Heart right ventricle (tissue), 16 donors: Measurements from ENCODE around the gene ANO9. TPM values are rescaled to one million over a fixed set of nuclear protein-coding genes. Genes with fewer than 3 reads are reported as not detected.
"Not testable (repeated sequence)": the region's sequence is repeated elsewhere in the genome, so short reads cannot be mapped to it uniquely, and the experiment has no call there.

Experiments
- ATAC-seq, 8 donors: fragments of 200-7000 bp; cut with Tn5 transposase; one replicate each; pipeline ENCODE4 v1.9.1; 2020; ENCODE audit warnings: mild to moderate bottlenecking in 8 of 8, moderate library complexity in 8 of 8, moderate number of reproducible peaks in 1 of 8
- DNase-seq, 2 donors: peaks; one replicate each; pipeline ENCODE4 v3.0.0-alpha.2; 2020
- H3K27ac ChIP-seq, 10 donors: fragments of 200-600 bp; sonication (generic) in 2 of 10; one replicate each; pipeline versions ENCODE4 v1.5.0 to v1.8.0; 2020 to 2022; ENCODE audit warnings: mild to moderate bottlenecking in 3 of 10
- H3K27me3 ChIP-seq, 7 donors: fragments of 200-600 bp; one replicate each; pipeline ENCODE4 v1.8.0; 2021 to 2022; ENCODE audit warnings: mild to moderate bottlenecking in 2 of 7
- H3K36me3 ChIP-seq, 9 donors: fragments of 200-600 bp; sonication (generic) in 1 of 9; one replicate each; pipeline versions ENCODE4 v1.5.0 to v1.8.0; 2020 to 2022; ENCODE audit warnings: mild to moderate bottlenecking in 2 of 9
- H3K4me1 ChIP-seq, 9 donors: fragments of 200-600 bp; sonication (generic) in 1 of 9; one replicate each; pipeline versions ENCODE4 v1.5.0 to v1.8.0; 2020 to 2022; ENCODE audit warnings: mild to moderate bottlenecking in 4 of 9
- H3K4me3 ChIP-seq, 10 donors: fragments of 200-600 bp; sonication (generic) in 2 of 10; one replicate each; pipeline versions ENCODE4 v1.5.0 to v1.8.0; 2020 to 2022; ENCODE audit warnings: mild to moderate bottlenecking in 7 of 10, moderate library complexity in 2 of 10
- H3K9me3 ChIP-seq, 11 donors: fragments of 200-600 bp in 10 of 11; sonication (generic) in 2 of 11; one replicate each; pipeline versions ENCODE4 v1.5.0 to v1.8.0; 2013 to 2022; ENCODE audit warnings: mild to moderate bottlenecking in 2 of 11, control low read depth in 1 of 11, moderate library complexity in 1 of 11
- CTCF ChIP-seq, 9 donors: fragments of 200-600 bp; sonication (generic) in 2 of 9; IDR thresholded peaks; one replicate each; pipeline versions ENCODE4 v1.5.0 to v1.8.0; 2021 to 2022; ENCODE audit warnings: antibody characterized with exemption in 9 of 9, mild to moderate bottlenecking in 5 of 9, moderate library complexity in 1 of 9
- WGBS, 2 donors: extraction: QIAGEN DNeasy Blood & Tissue Kit; methylation state at CpG; one replicate each; pipeline ENCODE4 v1.1.7; 2013; ENCODE audit warnings: inconsistent platforms in 1 of 2; 5-methylcytosine and 5-hydroxymethylcytosine counted together
- intact Hi-C, 10 donors: fragments of 100-400 bp; cut with DNase I; formaldehyde crosslinking; loops; one replicate each; pipeline versions ENCODE4 v1.11.1 to v1.14.2; 2022
- polyA plus RNA-seq, 2 donors: library from polyadenylated mRNA; stranded (reverse); fragments of 200-250 nt; gene quantifications; one replicate each; pipeline ENCODE4 v1.2.3, GENCODE V29; 2013
- total RNA-seq, 10 donors: library from RNA; stranded (reverse); fragmentation: NEBNext Ultra II Directional in 3 of 10; extraction: Animal tissue kit (Norgen Biotek cat#: 25700) in 3 of 10; gene quantifications; one replicate each; pipeline versions ENCODE4 v1.2.1 to v1.2.4, GENCODE V29; 2021 to 2023
- donor health status: Arrhythmogenic right ventricular cardiomyopathy.
- donor health status: ischemic (EF 13 %, LVEDD 7.1; RV severe dilation, severe dysfunction).
- donor health status: healthy with polysubstance abuse.
- donor health status: DM: no; HTN: yes; CAD: no.
- donor health status: DM: no; HTN: no; CAD: no.
- donor health status: ischemic (EF 25% LVEDD 6.9; RV normal size, moderate dysfunction).
- donor health status: ischemic (EF 25% LVEDD 5.7; RV mildly dilated, moderate dysfunction).
- donor health status: healthy.
- donor health status: DM: yes; HTN: yes; CAD: no.
- donor health status: Ischemic cardiomyopathy.
- donor health status: ischemic (EF 35%, LVEDD 5.7; RV mildly dilated, moderate dysfunction).
- donor health status: nonischemic (EF 11% LVEDD 7.7; RV severe dilation, severe dysfunction).
- donor health status: DM: yes; HTN: yes; CAD: no.
- donor health status: PGD.
- donor health status: ischemic (EF 29% LVEDD 5.4; RV normal size, mild dysfunction).
- donor health status: nonischemic (EF 23%, LVEDD 6.1; RV moderate dilation, normal function).

ANO9 gene
- total and polyA plus RNA-seq, 12 donors = 0.05 to 2.3 (median 0.19) TPM; not detected in 4

GRCh38 chr11:426851-427250, 15.0 kb downstream of the ANO9 start:
- 83% methylated on average over 8 of the region's 8 CpGs for WGBS, 2 donors
- TF ChIP-seq CTCF (IDR thresholded peaks at IDR 0.05) = no peak
- Histone ChIP-seq H3K36me3 (no peaks in the 10 kb centered on the region), H3K4me1 (no peaks in the 10 kb centered on the region), H3K27ac (no peak overlapping the region), H3K4me3 (no peak overlapping the region), H3K27me3 (peaks cover 0 to 46% (median 24%) of the 10 kb centered on the region in 7 donors), H3K9me3 (peaks cover 0 to 3% (median 0%) of the 10 kb centered on the region in 11 donors)
- no peak for ATAC-seq
- intact Hi-C loops = no loop called here
- no peak for DNase-seq

- Histone ChIP-seq H3K27ac (no peak overlapping the region), H3K9me3 (peaks cover 0 to 3% (median 0%) of the 10 kb centered on the region in 11 donors), H3K4me1 (peaks cover 0 to 1% (median 0%) of the 10 kb centered on the region in 9 donors), H3K4me3 (no peak overlapping the region), H3K36me3 (no peaks in the 10 kb centered on the region), H3K27me3 (peaks cover 0 to 51% (median 23%) of the 10 kb centered on the region in 7 donors)
- WGBS, 2 donors = 63 to 68% methylated on average over 4 of the region's 4 CpGs
- DNase-seq (no peak), ATAC-seq (no peak)
- intact Hi-C loops = no loop called here
- no peak for TF ChIP-seq CTCF (IDR thresholded peaks at IDR 0.05)
These were observed 16.5 kb downstream of the ANO9 start for GRCh38 chr11:425301-425700.

GRCh38 chr11:424766-425165, 17.0 kb downstream of the ANO9 start:
- ATAC-seq, H3K4me1 ChIP-seq, H3K36me3 ChIP-seq, DNase-seq, H3K9me3 ChIP-seq, H3K4me3 ChIP-seq, intact Hi-C loops, H3K27ac ChIP-seq: not testable (repeated sequence)
- WGBS, 2 donors = 22 to 41% methylated on average over 27 to 34 of the region's 45 CpGs
- peaks cover 0 to 56% (median 28%) of the 10 kb centered on the region in 7 donors for H3K27me3 ChIP-seq

- no peak for TF ChIP-seq CTCF (IDR thresholded peaks at IDR 0.05)
- intact Hi-C loops = no loop called here
- ATAC-seq (no peak), DNase-seq (no peak)
- Histone ChIP-seq H3K36me3 (no peaks in the 10 kb centered on the region), H3K27ac (no peak overlapping the region), H3K4me1 (peaks cover 0 to 5% (median 0%) of the 10 kb centered on the region in 9 donors), H3K9me3 (peaks cover 0 to 3% (median 0%) of the 10 kb centered on the region in 11 donors), H3K27me3 (peaks cover 0 to 62% (median 33%) of the 10 kb centered on the region in 7 donors), H3K4me3 (no peak overlapping the region)
- WGBS, 2 donors = 89 to 91% methylated on average over 4 of the region's 4 CpGs
These were observed 17.6 kb downstream of the ANO9 start for GRCh38 chr11:424232-424631.

- TF ChIP-seq CTCF (IDR thresholded peaks at IDR 0.05) = no peak
- ATAC-seq (no peak), DNase-seq (no peak)
- intact Hi-C loops = no loop called here
- Histone ChIP-seq H3K9me3 (peaks cover 0 to 3% (median 0%) of the 10 kb centered on the region in 11 donors), H3K4me1 (peaks cover 0 to 11% (median 0%) of the 10 kb centered on the region in 9 donors), H3K27ac (no peak overlapping the region), H3K27me3 (peaks cover 0 to 81% (median 52%) of the 10 kb centered on the region in 7 donors), H3K4me3 (no peak overlapping the region), H3K36me3 (no peaks in the 10 kb centered on the region)
- WGBS, 2 donors = 56 to 60% methylated on average over 10 of the region's 10 CpGs
These were observed 19.6 kb downstream of the ANO9 start for GRCh38 chr11:422249-422656.
